Stimulated activated CD8-positive, alpha-beta memory T cell treated with anti-CD3 and anti-CD28 coated beads, Interleukin-12 subunit alpha, Interleukin-12 subunit beta, amount 100 ng/mL, for 4 hours (primary cell): ENCODE data around the gene SYNE3.
A peak's percentile ranks its signal among the peaks of the same experiment; 100 is the strongest.

Experiments used
- DNase-seq: peaks from one replicate; pipeline ENCODE4 v3.0.0-alpha.2; 2020; ENCODE audit warnings: low read depth

Gene SYNE3, protein sequence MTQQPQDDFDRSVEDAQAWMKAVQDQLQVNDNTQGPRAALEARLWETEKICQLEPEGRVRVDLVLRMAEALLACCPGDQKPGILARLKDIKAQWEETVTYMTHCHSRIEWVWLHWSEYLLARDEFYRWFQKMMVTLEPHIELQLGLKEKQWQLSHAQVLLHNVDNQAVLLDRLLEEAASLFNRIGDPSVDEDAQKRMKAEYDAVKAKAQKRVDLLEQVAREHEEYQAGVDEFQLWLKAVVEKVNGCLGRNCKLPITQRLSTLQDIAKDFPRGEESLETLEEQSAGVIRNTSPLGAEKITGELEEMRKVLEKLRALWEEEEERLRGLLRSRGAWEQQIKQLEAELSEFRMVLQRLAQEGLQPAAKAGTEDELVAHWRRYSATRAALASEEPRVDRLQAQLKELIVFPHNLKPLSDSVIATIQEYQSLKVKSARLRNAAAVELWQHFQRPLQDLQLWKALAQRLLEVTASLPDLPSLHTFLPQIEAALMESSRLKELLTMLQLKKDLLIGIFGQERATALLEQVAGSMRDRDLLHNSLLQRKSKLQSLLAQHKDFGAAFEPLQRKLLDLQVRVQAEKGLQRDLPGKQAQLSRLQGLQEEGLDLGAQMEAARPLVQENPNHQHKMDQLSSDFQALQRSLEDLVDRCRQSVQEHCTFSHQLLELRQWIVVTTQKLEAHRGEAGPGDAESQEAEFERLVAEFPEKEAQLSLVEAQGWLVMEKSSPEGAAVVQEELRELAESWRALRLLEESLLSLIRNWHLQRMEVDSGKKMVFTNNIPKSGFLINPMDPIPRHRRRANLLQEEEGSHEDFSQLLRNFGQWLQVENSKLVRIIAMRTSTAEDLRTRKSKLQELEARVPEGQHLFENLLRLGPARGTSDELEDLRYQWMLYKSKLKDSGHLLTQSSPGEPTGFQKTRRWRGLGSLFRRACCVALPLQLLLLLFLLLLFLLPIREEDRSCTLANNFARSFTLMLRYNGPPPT

DNA sequence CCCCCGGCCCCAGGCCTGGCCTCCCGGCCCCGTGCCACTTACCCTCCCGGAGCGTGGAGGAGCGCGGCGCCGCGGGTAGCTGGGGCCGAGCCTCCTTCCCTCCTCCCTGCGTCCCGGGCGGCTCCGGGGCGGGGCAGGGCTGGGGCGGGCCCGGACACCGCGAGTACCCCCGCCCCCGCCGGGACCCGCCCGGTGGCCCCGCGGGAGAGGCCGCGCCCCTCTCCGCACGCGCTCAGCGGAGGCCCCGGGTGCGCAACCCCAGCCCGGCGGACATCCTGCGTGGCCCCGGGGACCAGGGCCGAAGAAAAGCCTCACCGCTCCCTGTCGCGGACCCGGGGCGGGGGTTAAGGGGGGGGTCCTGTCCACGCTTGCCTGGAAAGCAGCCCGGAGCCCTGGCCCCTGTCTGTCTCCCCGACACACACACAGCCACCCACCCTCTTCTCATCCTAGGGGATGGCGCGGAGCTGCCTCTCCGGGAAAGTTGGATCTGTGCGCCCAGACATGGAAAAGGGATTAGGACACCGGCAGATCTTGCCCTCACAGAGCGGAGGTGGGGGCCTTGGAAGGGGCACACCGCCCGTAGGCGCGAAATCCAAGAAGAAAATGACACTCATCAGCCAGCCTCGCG lies at the start of gene SYNE3:
SYNE3 (minus strand) TSS at position 97 of the 628 bp plus-strand sequence. CDS start 40,829 bp downstream, outside the sequence.
- DNase-seq: no peak

DNA sequence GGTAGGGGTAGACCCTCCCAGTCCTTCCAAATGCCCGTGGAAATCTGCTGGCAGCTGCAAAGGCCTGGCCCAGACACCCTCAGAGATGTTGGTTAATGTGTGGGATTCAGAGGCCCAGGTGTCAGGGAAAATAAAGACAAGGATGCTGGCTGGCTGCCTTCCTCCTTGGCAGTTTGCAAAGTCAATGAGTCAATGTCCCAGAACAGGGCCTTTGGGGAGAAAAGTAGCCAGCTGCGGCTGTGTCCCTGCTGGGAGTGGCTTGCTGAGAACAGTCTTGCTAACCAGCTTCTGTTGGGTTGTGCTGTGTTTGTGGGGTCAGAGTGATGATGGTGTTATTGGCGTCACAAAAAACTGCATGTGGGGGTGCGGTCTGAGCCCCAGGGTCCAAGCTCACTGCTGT lies 47.6 kb upstream of the SYNE3 start:
- DNase-seq: no peak

DNA sequence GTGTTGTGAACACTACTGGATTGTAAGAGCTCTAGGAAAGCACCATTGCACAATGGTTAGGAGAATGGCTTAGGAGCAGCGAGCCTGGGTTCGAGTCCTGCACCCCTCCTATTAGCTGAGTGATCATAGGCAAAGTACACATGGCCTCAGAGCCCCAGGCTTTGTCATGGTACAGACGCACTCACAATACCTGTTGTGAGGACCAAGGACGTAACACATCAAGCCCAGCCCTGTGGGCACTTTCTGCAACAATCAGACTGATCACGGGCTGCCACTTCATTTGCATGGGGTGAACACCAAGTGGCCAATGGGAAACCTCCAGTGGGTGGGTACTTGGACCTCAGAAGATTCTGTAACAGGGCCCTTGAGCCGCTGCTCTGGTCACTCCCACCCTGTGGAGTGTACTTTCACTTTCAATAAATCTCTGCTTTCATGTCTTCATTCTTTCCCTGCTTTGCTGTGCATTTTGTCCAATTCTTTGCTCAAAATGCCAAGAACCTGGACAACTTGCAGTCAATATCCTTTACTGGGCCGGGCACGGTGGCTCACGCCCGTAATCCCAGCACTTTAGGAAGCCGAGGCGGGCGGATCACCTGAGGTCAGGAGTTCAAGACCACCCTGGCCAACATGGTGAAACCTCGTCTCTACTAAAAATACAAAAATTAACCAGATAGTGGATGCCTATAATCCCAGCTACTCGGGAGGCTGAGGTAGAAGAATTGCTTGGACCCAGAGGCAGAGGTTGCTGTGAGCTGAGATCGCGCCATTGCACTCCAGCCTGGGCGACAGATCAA lies 46.6 kb upstream of the SYNE3 start:
- DNase-seq: no peak

DNA sequence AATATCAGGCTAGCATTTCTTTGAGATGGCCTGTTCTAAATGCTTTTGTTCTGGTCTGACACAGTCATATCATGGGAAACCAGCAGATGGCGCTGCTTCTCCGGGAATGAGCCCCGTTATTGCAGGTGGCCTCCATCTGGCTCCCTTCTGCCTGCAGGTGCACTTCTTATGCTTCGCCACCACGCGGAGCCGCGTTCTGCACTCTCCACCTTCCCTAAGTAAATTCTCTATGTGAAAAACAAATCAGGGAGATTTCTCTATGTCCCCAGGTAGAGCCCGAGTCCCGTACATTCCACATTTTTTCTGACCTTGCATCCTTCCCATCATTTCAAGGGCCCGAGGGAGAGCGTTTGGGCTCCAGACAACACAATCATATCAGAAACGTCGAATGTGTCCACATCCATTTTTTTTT lies 44.6 kb upstream of the SYNE3 start:
- peak; percentile 51 for DNase-seq

DNA sequence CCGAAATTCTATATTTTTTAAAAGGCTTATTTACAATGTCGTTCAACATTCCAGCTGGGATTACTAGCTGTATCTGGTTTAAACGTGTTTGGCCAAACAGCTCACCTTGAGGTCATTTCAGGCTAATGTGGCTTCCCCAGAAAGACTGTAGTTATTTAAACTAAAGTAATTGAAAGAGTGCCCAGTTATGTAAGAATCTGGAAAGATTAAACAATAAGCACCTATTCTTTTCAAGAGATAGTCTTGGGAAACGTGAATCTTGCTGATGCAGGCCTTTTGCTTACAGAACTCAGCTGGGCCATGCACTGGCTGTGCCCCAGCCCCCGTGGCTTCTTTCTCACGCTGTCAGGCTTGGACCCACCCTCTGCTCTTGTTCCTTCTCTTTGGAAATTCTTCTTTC lies 42.8 kb upstream of the SYNE3 start:
- no peak for DNase-seq

DNA sequence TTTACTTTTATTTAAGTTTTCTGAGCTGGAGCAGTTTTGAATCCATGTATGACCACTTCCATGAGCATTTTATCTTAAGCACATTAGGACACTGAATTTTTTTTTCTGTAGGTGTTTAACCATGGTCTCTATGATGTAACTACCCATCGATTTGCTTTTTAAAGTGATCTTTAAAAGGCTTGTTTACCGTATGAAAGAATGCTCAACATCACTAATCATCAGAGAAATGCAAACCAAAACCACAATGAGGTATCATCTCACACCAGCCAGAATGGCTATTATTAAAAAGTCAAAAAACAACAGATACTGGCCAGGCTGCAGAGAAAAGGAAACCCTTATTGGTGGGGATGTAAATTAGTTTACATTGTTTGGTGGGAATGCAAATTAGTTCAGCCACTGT lies 41.4 kb upstream of the SYNE3 start:
- DNase-seq: no peak

DNA sequence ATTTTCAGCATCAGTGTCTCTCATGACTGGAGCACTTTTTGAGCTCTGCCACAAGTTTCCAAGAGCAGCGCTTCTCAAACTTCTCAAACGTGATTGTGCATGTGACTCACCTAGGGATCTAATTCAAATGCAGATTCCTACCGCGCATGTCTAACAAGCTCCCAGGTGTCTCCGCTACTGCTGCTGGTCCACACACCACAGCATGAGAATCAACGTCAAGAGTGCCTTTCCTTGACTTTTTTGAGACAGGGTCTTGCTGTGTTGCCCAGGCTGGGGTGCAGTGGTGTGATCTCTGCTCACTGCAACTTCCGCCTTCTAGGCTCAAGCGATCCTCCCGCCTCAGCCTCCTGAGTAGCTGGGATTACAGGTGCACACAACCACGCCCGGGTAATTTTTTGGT lies 40.8 kb upstream of the SYNE3 start:
- no peak for DNase-seq

DNA sequence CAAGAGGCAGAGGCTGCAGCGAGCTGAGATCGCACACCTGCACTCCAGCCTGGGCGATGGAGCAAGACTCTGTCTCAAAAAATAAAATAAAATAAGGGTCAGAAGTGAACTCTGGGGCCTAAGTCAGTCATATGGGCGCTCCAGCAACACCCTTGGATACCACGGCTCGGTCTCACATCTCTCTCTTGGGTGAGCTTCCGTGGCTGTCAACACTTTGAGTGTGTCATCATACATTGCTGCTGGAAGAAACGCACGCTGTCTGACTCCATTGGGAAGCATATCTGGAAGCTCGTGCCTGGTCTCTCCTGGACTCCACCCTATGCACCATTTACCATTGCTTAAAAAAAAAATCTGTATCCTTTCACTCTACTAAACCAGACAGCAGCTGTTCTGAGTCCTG lies 38.6 kb upstream of the SYNE3 start:
- no peak for DNase-seq

DNA sequence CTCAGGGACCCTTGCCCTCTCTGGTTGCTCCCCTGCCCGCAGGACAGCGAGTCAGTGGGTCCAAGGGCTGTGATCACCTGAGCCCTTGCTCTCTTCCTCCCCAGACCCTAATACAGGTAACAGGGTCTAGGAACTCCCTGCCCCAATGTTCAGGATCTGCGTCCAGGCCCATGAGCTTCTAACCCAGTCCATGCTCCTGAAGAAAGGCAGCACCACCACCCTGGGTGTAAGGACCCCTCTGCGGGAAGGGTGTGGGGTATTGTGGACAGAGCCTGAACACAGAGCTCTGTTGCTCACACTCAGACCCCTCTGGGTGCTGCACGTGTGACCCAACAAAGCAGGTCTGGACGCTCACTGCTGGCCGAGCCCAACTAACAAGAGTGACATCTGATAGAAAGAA lies 36.7 kb upstream of the SYNE3 start:
- no peak for DNase-seq

DNA sequence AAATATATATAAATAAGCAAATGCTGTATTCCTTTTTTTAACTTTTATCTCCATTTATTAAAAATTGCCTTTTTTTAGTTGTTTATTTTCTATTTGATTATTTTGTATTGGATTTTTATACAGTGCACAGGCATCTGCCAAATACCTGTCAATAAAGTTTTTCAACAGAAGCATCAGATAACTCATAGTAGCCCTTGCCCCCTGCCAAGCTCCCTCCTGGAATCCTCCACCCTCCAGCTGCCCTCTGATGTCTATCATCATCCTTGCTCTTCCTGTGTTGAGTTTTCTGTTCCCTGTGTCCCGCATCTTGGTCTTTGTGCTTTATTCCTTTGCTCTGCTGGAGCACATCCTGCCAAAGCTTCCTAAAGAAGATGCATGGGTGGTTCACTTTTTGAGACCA lies 35.0 kb upstream of the SYNE3 start:
- DNase-seq: no peak

DNA sequence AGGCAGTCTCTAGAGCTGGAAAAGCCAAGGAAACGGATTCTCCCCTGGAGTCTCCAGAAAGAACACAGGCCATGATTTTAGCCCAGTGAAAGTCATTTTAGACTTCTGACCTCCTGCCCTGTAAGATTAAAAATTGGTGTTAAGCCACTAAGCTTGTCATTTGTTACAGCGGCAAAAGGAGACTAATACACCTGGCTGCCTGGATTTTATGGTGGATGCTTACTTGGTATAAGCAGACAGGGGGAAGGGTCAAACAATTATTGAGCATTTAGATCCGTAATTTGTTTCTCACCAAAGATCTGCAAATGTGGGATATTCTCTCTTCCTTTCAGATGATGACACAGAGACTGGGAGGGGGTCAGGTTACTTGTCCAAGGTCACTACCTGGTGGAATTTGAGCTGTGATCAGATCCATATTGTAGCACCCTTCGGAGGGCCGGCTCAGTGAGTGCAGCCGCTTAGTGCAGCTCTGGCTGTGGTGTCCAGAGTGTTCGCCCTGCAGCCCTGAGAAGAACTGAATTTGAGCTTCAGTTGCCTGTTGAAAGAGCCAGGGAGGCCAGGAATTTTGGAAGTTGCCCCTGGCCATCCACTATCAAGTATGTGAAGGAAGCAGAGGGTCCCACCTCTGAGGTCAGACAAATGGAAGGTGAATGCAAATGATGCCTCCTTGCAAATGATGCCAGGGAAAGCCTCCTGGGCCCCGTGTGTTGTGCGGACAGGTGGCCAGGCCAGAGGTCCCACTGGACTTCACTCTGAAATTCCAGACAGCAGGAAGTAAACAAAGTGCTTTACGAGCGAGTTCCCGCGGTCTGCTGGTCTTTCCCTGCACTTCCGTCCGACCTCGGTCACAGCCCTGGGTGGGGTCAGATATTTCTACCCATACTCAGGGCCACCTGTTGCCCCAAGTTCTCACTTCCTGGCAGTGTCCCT lies 33.5 kb upstream of the SYNE3 start:
- DNase-seq: no peak

DNA sequence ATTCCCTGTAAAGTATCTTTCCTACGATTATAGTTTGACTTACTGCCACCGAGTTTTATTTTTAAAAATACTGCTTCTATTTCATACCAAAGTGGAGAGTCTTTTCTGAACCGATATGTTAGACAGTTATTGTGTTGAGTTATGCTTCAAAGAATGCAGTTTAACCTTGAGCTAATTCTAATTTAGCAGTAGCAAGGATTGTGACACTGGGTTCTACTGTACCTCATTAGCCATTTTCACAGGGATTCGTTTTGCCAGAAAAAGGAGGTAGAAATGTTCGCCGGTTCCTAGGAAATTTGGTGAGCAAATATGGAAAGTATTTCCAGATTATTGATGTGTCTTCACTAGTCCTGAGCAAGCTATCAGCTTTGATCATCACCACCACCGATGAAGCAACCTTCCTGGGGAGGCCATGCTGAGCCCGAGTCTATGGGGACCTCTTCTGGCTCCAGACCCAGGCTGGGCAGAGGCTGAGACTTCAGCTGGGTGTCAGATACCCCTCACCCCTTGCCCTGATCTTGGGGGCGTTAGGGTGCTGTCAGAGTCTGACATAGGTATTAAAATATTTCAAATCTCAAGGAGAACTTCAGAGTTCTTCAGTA lies 32.0 kb upstream of the SYNE3 start:
- DNase-seq: no peak

DNA sequence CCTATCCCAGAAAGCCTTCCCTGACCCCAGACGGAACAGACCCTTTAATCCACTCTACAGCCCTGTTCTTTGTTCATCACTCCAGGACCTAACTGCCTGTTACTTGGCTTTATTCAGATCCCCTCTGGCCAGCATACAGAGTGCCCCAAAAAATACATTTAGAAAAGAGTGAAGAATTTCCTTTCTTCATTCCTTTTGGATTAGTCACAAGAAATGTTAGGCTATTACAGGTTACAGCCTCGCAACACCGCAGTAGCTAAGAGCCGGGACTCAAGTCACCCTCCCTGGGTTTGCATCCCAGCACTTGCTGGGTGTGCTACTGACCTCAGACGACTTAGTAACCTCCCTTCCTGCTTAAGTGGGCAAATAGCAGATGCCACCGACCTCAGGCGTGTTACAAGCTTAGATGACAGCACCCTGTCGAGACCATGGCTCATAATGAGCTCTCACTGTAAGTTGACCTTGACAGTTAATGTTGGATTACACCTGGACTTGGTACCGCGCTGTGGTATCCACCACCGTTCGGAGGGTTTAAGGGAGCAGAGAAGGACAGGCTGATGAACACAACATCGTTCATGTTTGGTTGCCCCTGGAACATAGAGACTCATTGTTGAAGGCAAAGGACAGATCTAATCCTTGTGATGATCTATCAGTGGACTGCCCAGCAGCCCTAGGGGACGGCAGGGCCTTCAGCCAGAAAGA lies 31.3 kb upstream of the SYNE3 start:
- DNase-seq: no peak

DNA sequence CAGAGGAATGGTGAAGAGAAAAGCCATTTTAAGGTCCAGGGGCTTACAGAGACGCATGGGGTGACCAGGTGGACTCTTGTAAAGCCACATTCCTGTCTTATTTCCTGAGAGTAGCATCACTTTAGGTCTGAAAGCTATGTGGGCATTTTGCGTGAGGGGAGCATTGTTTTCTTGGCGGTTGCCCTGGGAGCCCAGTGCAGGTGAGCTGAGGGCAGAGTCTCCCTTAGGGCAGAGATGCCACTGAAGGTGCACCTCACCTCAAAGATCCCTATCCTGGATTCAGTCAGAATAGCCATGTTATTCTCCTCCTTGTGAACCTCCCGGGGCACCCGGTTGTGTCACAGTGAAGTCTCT lies 30.8 kb upstream of the SYNE3 start:
- DNase-seq: no peak

DNA sequence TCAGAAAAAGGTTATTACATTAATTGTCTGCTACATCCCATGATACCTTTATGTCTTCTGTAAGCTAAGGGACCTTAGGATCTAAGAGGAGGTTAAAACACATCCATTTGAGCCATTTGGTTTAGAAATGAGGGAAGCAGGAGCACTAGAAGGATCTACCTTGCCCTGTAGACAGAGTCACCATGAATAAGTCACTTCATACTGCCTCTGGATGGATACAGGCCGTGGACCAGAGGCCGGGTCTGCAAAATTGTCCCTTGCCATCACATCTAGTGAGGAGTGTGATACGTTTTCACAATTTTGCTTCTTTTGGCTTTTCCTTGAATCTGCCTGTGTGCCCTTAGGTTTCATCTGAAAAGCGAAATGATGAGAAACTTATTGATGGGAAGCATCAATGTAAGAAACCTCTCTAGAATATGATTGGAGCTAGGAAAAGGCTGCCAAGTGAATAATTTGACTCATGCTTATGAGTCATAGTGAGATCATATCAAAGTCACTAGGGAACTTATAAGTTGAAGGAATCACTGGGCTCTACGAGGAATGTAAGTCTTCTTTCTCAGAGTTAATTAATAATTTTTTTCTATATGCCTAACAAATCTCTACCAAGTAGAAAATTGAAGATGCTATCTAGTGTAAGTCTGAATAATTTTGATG lies 29.2 kb upstream of the SYNE3 start:
- no peak for DNase-seq

DNA sequence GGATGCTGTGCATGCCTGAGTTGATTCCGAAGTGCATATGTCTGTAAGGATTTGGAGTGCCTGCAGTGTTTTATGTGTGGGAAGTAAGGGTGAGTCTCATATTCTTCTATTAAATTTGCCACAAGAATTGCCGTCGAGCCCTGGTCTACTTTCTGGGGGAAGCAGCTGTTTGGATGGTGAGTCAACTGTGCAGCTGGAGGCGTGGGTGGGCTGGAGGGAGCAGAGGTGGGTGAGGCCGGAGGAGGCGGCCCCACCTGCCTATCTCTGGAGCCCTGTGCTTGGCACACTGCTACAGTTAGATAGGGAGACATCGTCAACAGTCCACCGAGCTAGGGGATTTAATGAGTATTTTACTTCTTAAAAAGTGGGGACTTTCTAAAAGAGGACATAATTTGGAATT lies 28.1 kb upstream of the SYNE3 start:
- no peak for DNase-seq

DNA sequence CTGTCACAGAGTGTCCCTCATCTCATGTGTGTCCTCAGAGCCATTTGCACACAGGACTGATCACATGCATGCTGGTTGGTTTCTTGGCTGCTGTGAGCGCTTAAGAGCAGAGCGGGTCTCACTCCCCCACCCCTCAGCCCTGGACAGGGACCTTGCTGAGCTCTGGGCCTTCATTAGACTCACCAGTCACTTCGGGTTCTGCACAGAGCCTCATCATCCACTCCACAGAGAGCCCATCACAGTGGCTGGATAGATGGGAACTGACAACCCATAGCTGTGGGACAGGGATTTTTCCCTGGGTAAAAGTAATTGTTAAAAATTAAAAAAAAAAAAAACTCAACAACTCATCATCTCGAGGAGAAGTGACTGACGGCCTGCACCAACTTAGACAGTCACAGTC lies 26.6 kb upstream of the SYNE3 start:
- DNase-seq: no peak

DNA sequence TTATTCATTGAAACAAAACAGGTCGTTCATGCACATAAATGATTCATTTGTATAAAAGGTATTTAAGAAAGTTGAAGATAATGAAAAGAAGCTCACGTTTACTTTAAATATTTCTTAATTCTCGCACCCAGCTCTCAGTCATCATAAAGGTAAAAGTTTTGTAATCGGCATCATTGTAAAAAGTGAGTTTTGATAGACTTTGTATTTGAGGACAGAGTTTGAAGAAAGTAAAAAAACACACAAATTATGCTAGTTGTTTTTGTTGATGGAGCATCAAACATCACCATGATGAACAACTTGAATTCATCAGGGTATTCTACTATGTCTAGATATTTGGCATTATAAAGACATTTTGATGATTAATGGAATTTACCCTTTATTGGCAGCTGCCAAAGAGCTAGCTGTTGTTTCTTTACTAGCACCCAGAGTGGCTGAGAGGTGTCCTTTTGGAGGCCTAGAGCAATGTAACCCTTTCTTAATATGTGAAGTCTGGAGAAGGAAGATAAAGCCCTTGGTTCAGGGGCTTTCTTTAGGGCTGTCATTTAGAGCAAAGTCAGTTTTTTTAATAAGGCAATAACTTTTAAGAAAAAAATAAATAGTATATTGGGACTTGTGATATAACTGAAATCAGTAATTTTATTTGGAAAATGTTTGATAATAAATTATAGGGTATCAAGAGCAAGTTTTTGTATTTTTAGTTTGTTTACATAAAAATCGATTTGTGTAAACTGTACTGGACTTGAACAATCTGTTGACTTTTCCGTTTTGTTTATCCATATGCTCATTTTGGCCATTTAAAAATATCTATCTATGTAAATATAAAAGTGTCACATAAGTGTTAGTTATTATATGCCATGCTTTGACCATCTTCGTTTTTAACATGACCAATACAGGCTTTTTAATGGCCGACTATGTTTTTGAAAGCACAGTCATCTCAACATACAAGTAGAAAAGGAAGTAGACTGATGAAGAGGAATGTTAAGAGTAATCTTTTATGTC lies 25.8 kb upstream of the SYNE3 start:
- no peak for DNase-seq
